ENCODE results near the gene DDHD1. TPM values are rescaled to one million over a fixed set of nuclear protein-coding genes. Genes with fewer than 3 reads are reported as not detected.

The DDHD1 gene
- total RNA-seq, 1 experiment from 2014 or later, result 15.7 TPM

DNA sequence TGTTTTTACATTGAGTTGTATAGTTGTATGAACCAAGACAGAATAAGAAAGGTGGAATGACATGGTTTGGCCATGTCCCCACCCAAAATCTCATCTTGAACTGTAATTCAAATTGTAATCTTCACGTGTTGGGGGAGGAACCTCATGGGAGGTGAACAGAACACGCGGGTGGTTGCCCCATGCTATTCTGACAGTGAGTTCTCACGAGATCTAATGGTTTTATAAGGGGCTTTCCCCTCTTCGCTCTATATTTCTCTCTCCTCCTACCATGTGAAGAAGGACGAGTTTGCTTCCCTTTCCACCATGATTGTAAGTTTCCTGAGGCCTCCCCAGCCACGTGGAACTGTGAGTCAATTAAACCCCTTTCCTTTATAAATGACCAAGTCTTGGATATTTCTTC, 25.3 kb downstream of the DDHD1 start:
- H3K27ac Mint-ChIP-seq, result no peak overlapping the region
- H3K23me2 ChIP-seq (ENCODE audit: insufficient read length, low read depth, low read length, poor library complexity, severe bottlenecking), result no peaks in the 10 kb centered on the region
- TF ChIP-seq, protein P1, sequence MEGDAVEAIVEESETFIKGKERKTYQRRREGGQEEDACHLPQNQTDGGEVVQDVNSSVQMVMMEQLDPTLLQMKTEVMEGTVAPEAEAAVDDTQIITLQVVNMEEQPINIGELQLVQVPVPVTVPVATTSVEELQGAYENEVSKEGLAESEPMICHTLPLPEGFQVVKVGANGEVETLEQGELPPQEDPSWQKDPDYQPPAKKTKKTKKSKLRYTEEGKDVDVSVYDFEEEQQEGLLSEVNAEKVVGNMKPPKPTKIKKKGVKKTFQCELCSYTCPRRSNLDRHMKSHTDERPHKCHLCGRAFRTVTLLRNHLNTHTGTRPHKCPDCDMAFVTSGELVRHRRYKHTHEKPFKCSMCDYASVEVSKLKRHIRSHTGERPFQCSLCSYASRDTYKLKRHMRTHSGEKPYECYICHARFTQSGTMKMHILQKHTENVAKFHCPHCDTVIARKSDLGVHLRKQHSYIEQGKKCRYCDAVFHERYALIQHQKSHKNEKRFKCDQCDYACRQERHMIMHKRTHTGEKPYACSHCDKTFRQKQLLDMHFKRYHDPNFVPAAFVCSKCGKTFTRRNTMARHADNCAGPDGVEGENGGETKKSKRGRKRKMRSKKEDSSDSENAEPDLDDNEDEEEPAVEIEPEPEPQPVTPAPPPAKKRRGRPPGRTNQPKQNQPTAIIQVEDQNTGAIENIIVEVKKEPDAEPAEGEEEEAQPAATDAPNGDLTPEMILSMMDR (conservative IDR thresholded peaks at IDR 0.05), result no peak
- H3K9me3 Mint-ChIP-seq, result peaks cover 0 to 2% of the 10 kb centered on the region in 2 experiments; a peak in 2 of 5 replicates
- H3K36me3 Mint-ChIP-seq (ENCODE audit: insufficient read depth in 1 of 3, low read depth in 3 of 3), result no peaks in the 10 kb centered on the region; a peak in 2 of 7 replicates
- H3K4me1 Mint-ChIP-seq, result 0 out of 4 replicates have a peak, but pooled peaks cover 0 to 3% of the 10 kb centered on the region in 2 experiments
- no peaks in the 10 kb centered on the region for H3K4me1 ChIP-seq (ENCODE audit: insufficient read depth, low read length)
- H2BK120ac ChIP-seq (ENCODE audit: low read depth, low read length, poor library complexity, severe bottlenecking), result no peak overlapping the region
- no peak overlapping the region for H3K23ac ChIP-seq (ENCODE audit: insufficient read length, low read depth, low read length)
- H3K9me3 ChIP-seq (ENCODE audit: control insufficient read depth, low read depth, low read length), result no peaks in the 10 kb centered on the region
- no peak overlapping the region for H3K18ac ChIP-seq (ENCODE audit: insufficient read length, low read depth, low read length)
- no peak overlapping the region for H2BK12ac ChIP-seq (ENCODE audit: insufficient read length, low read depth, low read length)
- H3K79me2 ChIP-seq (ENCODE audit: insufficient read depth, low read length), result peaks cover 2% of the 10 kb centered on the region; the same call in 1 of the 2 replicates
- no peak overlapping the region for H3K4me2 ChIP-seq (ENCODE audit: insufficient read depth, insufficient read length, low read length)
- no peak overlapping the region for H2BK20ac ChIP-seq (ENCODE audit: low read depth, low read length, poor library complexity, severe bottlenecking)
- no peak overlapping the region for H4K91ac ChIP-seq (ENCODE audit: insufficient read length, low read depth, low read length)
- H4K20me1 ChIP-seq (ENCODE audit: control insufficient read depth, insufficient read depth, insufficient read length), result no peaks in the 10 kb centered on the region
- WGBS (ENCODE audit: extremely low coverage, insufficient read length, low lambda C conversion rate), result no CpG with 5 or more reads among the region's 7 CpGs
- no peaks in the 10 kb centered on the region for H3K27me3 Mint-ChIP-seq (ENCODE audit: low read depth)
- H3K14ac ChIP-seq (ENCODE audit: insufficient read depth, low read length), result no peak overlapping the region
- no peak overlapping the region for H4K8ac ChIP-seq (replicated peaks; ENCODE audit: insufficient read length, low read depth, low read length)
- H4K5ac ChIP-seq (ENCODE audit: insufficient read length, low read depth, low read length), result no peak overlapping the region
- no peak overlapping the region for H3K4me3 Mint-ChIP-seq
- no peak overlapping the region for H3T11ph ChIP-seq (ENCODE audit: low read length)
- H2BK5ac ChIP-seq (ENCODE audit: insufficient read length, low read length), result no peak overlapping the region
- H3K4ac ChIP-seq (ENCODE audit: low read depth, low read length), result no peak overlapping the region
- H3K27me3 ChIP-seq (ENCODE audit: insufficient read depth, low read length), result no peaks in the 10 kb centered on the region
- H3K79me1 ChIP-seq (ENCODE audit: insufficient read depth, low read depth, low read length, poor library complexity, severe bottlenecking), result no peaks in the 10 kb centered on the region
- H2AFZ ChIP-seq (ENCODE audit: low read length), result no peak overlapping the region
- no peak overlapping the region for H3K56ac ChIP-seq (ENCODE audit: insufficient read length, low read depth, low read length)
- H3K27ac ChIP-seq (ENCODE audit: insufficient read length, low read depth, low read length), result no peak overlapping the region
- DNase-seq, result no peak
- H2BK15ac ChIP-seq (ENCODE audit: low read depth, low read length), result no peak overlapping the region
- H3K9ac ChIP-seq (ENCODE audit: extremely low read depth, insufficient read length, low read length), result no peak overlapping the region
- no peak overlapping the region for H2AK5ac ChIP-seq (ENCODE audit: insufficient read length, low read length)
